ENCODE data around the gene PTCH1.

Gene PTCH1

GRCh38 chr9:95495961-95496360, 20.8 kb downstream of the PTCH1 start:
- Histone ChIP-seq H3K36me3 (no peaks in the 10 kb centered on the region), H3K4me1 (ENCODE audit: control insufficient read depth in 1 of 2, insufficient read depth in 1 of 2, low read depth in 1 of 2, low read length in 1 of 2) (no peaks in the 10 kb centered on the region), H3K9me3 (no peaks in the 10 kb centered on the region), H3K4me3 (ENCODE audit: low read depth in 1 of 2, low read length in 1 of 2) (no peak overlapping the region), H3K27me3 (peaks cover 98% of the 10 kb centered on the region), H3K27ac (no peak overlapping the region)
- no peak for TF ChIP-seq CTCF (IDR thresholded peaks at IDR 0.05)

GRCh38 chr9:95495529-95495928, 21.2 kb downstream of the PTCH1 start:
- Histone ChIP-seq H3K27ac (no peak overlapping the region), H3K27me3 (peaks cover 98% of the 10 kb centered on the region), H3K4me3 (ENCODE audit: low read depth in 1 of 2, low read length in 1 of 2) (no peak overlapping the region), H3K9me3 (no peaks in the 10 kb centered on the region), H3K36me3 (no peaks in the 10 kb centered on the region), H3K4me1 (ENCODE audit: control insufficient read depth in 1 of 2, insufficient read depth in 1 of 2, low read depth in 1 of 2, low read length in 1 of 2) (no peaks in the 10 kb centered on the region)
- no peak for TF ChIP-seq CTCF (IDR thresholded peaks at IDR 0.05)

GRCh38 chr9:95494416-95495371, 22.1 kb downstream of the PTCH1 start:
- Histone ChIP-seq H3K9me3 (no peaks in the 10 kb centered on the region), H3K36me3 (no peaks in the 10 kb centered on the region), H3K27me3 (peaks cover 93% of the 10 kb centered on the region), H3K4me1 (ENCODE audit: control insufficient read depth in 1 of 2, insufficient read depth in 1 of 2, low read depth in 1 of 2, low read length in 1 of 2) (no peaks in the 10 kb centered on the region), H3K27ac (no peak overlapping the region), H3K4me3 (ENCODE audit: low read depth in 1 of 2, low read length in 1 of 2) (no peak overlapping the region)
- no peak for TF ChIP-seq CTCF (IDR thresholded peaks at IDR 0.05)

GRCh38 chr9:95494022-95494415, 22.8 kb downstream of the PTCH1 start:
- no peaks in the 10 kb centered on the region for H3K9me3 ChIP-seq
- no peak overlapping the region for H3K4me3 ChIP-seq (ENCODE audit: low read depth in 1 of 2, low read length in 1 of 2)
- peaks cover 90% of the 10 kb centered on the region for H3K27me3 ChIP-seq
- no peak for TF ChIP-seq CTCF (IDR thresholded peaks at IDR 0.05)
- no peak overlapping the region for H3K27ac ChIP-seq
- H3K36me3 ChIP-seq = no peaks in the 10 kb centered on the region
- no peaks in the 10 kb centered on the region for H3K4me1 ChIP-seq (ENCODE audit: control insufficient read depth in 1 of 2, insufficient read depth in 1 of 2, low read depth in 1 of 2, low read length in 1 of 2)

- H3K4me3 ChIP-seq (ENCODE audit: low read depth in 1 of 2, low read length in 1 of 2) = no peak overlapping the region
Measured at GRCh38 chr9:95493402-95493801, 23.4 kb downstream of the PTCH1 start.

More at GRCh38 chr9:95493402-95493801, 23.4 kb downstream of the PTCH1 start:
- TF ChIP-seq CTCF (IDR thresholded peaks at IDR 0.05) = no peak
- H3K9me3 ChIP-seq = no peaks in the 10 kb centered on the region
- H3K4me1 ChIP-seq (ENCODE audit: control insufficient read depth in 1 of 2, insufficient read depth in 1 of 2, low read depth in 1 of 2, low read length in 1 of 2) = no peaks in the 10 kb centered on the region
- H3K36me3 ChIP-seq = no peaks in the 10 kb centered on the region
- no peak overlapping the region for H3K27ac ChIP-seq
- H3K27me3 ChIP-seq = peaks cover 89% of the 10 kb centered on the region

All from neutrophil (primary cell).